GM12865 (cell line): Measurements from ENCODE around the gene PICK1.

Experiments used
- DNase-seq: peaks from one replicate; pipeline ENCODE4 v3.0.0; 2010; ENCODE audit warnings: low read depth
- H3K4me3 ChIP-seq: 2 replicates; pipeline ENCODE4 v1.5.1; 2011; ENCODE audit warnings: mild to moderate bottlenecking, low read depth, low read length, control low read depth
- TF ChIP-seq, protein P1 (sequence below): IDR thresholded peaks from 2 replicates; pipeline ENCODE4 v1.5.1; 2011; ENCODE audit warnings: low read length, control low read depth, low read depth, inconsistent platforms; ENCODE audit not compliant: insufficient read depth; ENCODE audit errors: missing control alignments

The PICK1 gene

DNA sequence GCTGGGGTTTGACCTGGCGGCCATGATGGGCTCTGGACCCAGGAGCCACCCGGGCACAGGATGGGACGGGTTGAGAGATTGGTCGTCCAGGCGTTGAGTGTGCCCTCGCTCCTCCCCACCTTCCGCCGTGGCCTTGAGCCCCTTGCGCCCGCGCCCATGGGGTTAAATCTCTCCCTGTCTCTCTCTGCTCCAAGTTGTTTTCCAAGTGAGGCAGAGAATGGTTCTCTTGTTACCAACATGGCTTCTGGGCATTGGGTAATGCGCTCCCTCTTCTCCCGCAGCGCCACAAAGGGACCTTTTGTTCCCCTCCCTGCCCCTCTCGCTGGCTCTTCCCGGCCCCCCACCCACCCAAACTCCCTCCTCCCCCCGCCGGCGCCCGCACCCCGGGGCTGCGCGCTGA lies 18.8 kb upstream of the PICK1 start:
- H3K4me3 ChIP-seq: no peak overlapping the region
- DNase-seq: no peak
- TF ChIP-seq, protein P1, sequence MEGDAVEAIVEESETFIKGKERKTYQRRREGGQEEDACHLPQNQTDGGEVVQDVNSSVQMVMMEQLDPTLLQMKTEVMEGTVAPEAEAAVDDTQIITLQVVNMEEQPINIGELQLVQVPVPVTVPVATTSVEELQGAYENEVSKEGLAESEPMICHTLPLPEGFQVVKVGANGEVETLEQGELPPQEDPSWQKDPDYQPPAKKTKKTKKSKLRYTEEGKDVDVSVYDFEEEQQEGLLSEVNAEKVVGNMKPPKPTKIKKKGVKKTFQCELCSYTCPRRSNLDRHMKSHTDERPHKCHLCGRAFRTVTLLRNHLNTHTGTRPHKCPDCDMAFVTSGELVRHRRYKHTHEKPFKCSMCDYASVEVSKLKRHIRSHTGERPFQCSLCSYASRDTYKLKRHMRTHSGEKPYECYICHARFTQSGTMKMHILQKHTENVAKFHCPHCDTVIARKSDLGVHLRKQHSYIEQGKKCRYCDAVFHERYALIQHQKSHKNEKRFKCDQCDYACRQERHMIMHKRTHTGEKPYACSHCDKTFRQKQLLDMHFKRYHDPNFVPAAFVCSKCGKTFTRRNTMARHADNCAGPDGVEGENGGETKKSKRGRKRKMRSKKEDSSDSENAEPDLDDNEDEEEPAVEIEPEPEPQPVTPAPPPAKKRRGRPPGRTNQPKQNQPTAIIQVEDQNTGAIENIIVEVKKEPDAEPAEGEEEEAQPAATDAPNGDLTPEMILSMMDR: no peak

DNA sequence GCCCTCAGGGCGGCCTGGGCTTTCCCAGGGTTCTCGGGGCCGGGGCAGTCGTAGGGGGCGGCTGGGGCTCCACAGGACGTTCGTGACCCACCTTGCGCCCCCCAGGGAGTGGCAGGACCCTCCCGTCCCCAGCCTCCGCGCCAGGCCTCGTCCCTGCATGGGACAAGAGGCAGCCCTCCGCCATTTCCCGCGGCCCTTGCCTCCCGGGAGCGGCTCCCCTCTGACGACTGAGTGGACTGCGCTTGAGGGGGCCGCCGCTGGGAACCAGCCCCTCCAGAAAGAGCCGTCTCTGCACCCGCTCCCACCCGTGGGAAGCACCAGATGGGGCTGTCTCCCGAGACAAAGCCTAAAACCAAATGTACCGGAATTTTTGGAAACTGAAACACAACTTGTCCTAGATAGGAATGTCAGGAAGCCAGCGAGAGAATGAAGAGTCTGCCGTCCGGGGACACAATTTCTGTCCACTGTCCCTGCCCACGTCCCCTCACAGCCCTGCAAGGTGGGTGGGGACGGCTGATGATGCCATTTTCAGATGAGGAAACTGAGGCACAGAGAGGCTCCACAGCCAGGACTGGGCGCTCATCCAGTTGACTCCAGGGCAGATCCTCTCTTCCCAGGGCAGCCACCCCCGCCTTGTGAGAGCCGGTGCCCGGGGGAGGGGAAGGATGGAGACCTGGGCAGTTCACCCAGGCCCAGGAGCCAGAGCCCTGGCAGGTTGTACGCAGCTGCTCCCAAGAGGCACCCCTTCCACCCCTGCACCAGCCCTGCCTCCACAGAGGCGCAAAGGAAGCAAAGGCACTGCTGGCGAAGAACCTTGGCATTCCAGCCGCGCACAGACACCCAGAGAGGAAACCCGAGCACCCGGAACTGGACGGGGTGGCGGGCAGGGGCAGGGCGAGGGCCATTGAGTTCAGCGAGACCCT lies 18.1 kb upstream of the PICK1 start:
- TF ChIP-seq, protein P1: no peak
- DNase-seq: no peak
- no peak overlapping the region for H3K4me3 ChIP-seq

DNA sequence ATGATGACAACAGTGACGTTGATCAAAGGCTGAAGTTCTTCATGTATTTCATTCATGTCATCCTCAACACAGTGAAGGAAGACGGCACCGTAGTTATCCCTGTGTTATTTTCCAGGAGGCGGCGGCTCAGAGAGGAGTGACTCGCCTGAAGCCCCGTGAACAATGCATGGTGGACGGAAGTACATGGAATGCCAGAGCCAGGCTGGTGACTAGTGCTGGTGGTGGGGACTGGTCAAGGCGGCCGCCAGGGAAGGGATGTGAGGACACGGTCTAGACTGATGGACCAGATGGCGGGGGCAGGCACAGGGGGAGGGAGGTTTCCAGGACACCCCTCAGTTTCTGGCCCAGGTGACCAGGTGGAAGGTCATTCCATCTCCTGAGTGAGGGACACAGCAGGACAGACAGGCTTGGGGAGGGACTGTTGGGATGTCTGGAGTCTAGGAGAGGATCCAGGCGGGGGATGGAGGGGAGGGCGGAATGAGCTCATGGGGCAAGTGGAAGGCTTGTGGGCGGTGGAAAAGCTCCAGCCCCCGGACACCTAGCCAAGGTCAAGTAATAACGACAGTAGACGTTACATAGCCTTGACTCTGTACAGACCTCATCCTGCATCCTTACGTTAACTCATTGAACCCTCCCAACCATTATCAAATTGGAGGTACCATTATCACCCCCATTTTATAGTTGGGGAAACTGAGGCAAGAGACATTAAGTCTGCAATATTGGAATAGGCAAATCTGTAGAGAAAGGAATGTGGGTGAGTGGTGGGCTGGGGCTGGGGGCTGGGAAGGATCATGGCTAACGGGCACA lies 16.0 kb upstream of the PICK1 start:
- H3K4me3 ChIP-seq: no peak overlapping the region
- no peak for DNase-seq
- TF ChIP-seq, protein P1: no peak

DNA sequence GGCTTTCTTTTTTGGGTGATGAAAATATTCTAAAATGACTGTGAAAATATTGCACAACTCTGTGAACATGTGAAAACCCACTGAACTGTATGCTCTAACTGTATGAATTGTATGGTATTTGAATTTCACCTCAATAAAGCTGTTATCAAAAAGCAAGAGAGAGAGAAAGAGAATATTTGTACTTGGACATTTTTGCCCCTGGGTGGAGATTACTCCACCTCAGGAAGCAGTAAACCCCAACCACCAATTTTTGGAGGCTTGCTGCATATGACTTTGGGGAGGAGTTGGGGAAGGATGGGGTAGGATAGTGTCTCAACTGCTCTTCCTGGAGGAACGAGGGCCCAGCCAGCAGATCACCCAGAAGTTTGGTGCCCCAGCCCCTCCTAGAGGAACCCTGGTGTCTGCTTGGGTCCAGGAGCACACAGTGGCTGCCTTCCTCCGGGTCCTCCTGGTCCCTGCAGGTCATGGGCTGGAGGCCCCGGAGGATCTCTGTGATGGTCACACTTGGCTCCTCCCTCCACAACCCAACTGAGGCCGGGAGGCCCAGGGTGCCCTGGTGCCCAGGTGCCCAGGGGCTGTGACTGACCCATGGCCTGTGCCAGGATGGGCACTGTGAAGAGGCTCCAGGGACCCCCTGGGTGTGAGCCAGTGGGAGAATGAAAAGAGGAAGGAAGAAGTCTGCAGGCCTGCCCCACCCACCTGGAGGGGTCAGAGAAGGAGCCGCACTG lies 15.3 kb upstream of the PICK1 start:
- TF ChIP-seq, protein P1: no peak
- H3K4me3 ChIP-seq: no peak overlapping the region
- no peak for DNase-seq

DNA sequence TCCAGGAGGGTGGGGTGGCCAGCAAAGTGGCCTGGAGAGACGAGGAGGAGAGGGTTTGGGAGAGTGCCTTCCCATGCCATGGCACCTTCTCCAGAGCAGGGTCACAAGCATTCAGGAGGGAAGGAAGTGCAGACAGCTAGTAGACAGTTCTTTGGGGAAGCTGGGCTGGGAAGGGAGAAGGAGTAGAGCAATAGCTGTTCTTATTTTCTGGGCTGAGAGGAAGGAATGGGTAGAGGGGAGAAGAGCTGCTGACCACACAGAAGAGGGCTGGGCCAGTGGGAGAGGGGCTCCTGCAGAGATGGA lies 14.8 kb upstream of the PICK1 start:
- TF ChIP-seq, protein P1: no peak
- no peak overlapping the region for H3K4me3 ChIP-seq
- no peak for DNase-seq

DNA sequence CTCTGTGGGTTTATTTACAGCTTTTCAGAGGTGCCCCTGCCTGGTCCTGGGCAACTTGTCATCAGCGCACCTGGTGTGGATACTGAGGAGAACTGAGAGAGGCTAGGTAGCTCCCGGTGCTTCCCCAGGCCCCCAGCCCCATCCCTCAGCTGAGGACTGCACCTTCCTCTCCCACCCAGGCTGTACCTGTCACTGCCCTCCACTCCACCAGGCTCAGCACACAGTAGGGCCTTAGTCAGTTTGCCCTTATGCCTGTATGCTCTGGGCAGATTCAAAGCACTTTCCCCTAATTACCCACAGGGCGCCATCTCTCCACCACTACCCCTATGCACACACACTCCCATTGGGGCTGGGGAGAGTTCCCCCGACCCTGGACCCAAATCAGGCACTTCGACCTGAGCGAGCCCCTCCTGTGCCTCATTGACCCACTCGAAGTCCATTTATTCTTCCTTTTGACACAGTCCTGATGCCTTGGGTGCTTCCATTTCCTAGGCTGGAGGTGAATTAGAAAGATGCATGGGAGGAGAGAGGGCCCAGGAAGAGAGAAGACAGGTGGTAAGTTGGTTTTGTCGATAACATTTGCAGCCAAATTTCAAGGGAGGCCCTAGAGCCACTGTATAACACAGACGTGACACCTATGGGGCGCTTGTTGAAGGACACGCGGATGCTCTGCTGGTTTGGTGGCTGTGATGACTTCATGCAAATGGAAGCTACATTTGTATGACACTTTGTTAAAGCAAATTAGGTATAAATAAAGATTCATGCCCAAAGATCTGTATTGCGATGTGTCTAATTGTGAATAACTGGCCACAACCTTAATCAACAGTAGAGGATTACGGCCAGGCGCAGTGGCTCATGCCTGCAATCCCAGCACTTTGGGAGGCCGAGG lies 13.8 kb upstream of the PICK1 start:
- TF ChIP-seq, protein P1: no peak
- H3K4me3 ChIP-seq: no peak overlapping the region
- no peak for DNase-seq
